NOMO-1 treated with dmso at 0.1 percent for 144 hours (cell line): Measurements from ENCODE around the gene FAM186B.

Source experiments
- DNase-seq: peaks from one replicate; lab custom pipeline; 2025; ENCODE audit not compliant: unreplicated experiment; lab: John Stamatoyannopoulos, UW

Gene FAM186B

DNA sequence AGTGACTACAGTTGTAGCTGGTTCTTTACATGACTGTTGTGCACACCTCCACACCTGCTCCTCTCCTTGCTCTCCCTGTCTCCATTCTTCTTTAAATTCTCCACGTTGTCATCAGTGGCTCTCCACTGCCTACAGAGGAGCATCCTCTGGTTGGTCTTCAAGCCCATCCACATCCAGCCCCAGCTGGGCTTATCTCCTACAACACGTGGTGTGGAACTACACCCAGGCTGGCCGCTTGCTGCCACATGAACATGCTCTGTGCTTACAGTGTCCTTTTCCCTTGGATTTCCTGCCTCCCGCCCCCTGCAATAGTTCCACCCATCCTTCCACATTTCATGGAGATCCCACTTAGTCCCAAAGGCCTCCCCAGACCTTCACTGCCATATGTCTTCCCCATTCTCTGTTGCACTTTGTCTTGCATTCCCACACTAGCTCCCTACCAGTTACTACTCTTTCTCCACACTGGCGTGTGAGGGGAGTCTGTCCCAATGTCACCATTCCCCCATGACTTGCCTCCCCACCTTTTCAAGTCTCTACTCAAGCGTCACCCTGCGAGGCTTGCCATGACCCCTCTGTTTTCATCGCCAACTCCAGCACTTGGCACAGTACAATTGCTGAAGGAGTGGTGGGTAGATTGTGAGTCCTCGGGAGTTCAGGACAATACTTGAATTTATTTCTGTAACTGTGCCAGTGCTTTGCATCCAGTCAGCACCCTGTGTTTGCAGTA, 27.7 kb downstream of the FAM186B start:
- no peak for DNase-seq

- no peak for DNase-seq
Observed at GRCh38 chr12:49568442-49569162, 36.8 kb downstream of the FAM186B start.

- DNase-seq: peak; percentile 87
Observed at GRCh38 chr12:49567611-49568441, 37.6 kb downstream of the FAM186B start, which contains the start of gene MCRS1. TSS of gene MCRS1 (minus strand) at chr12:49568142. CDS start at chr12:49566731, 1,411 bp downstream.

GRCh38 chr12:49567302-49567610, 38.2 kb downstream of the FAM186B start:
- DNase-seq: no peak

- no peak for DNase-seq
Observed at GRCh38 chr12:49566361-49566760, 39.1 kb downstream of the FAM186B start.

DNA sequence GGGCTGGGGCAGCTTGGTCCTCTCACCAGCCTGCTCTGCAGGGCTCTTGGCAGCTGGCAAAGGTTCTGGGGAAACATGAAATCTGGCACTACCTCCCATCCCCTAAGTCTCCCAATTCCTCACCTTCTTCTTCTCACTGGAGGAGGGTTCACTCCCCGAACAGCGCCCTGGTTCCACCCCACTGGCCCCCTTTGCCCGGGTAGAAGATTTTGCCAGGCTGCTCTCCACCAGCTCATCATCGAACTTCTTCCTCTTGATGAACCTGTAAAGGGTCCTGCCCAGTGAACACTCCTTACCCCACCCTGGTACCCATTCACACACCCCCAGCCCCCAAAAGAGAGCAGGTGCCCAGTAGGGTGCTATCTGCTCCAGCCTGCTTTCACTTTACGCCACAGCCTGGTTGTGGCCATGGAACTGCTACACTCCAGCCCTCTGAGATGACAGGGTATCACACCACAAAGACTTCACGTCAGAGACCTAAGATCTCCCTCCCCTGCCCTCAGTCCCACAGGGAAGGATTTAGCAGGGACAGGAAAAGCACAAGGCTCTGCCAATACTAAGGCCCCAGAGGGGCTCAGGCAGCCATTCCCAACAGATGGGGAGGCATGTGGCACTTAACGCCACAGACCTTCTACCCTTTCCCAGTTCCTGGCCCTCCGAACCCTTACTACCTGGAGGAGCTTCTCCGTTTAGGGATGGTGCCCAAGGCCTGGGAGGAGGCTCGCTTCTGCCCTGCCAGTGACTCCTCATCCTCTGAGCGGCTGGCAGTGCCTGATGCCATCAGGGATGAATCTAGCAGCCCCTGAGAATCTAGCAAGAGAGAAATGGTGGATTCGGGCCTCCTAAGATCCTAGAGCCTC, 39.8 kb downstream of the FAM186B start:
- no peak for DNase-seq

DNA sequence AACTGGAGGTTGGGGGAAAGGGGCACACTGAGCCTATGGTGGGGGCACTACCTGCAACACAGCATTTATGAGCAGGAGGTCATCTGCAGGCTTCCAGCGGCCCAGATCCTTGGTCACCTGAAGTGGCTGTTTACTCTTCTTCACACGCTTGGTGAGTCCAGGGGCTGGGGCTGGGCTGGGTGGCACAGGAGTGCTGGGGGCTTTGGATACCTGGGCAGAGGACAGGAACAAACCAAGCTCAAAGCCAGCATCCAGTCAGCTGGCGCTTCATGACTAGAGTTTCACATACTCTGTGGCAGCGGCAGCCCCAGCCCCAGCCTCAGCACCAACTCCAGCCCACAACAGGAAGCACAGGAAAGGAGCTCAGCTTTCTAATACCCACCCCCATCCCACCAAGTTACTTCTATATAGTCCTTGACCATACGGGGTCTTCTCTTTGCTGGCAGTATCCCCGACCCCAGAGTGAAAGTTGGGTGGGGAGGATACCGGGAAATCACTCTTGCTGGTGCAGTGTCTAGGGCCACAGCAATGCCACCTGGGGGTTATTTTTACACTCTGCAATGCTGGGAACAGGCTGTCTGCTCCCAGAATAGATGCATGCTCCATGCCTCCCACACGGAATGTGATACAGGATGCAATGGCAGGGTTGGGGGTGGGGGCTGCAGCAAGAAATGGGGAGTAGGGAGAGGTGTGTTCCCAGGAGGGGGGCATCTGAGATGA, 40.6 kb downstream of the FAM186B start:
- no peak for DNase-seq

- DNase-seq: no peak
Observed at GRCh38 chr12:49563951-49564685, 41.3 kb downstream of the FAM186B start.

DNA sequence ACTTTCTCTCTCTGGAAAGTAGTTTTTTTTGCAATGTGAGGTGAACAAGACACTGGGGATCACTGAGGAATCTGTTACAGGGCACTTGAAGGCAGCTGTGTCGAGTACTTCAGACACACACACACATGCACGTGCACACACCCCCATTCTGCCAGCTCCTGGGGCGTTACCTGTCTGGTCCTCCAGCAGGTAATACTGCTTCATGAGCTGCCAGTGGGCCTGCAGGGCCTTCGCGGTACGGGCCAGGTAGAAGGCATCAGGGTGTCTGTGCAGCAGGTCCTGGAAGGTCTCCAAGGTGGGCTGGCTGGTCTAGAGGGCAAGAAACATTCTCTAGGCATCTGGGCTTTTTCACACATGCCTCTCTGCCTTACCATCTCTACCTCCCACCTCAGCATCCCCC, 42.6 kb downstream of the FAM186B start:
- DNase-seq: no peak

GRCh38 chr12:49562233-49562632, 43.2 kb downstream of the FAM186B start:
- DNase-seq: no peak

- DNase-seq: no peak
Observed at GRCh38 chr12:49560695-49561094, 44.7 kb downstream of the FAM186B start.

- DNase-seq: no peak
Observed at GRCh38 chr12:49559011-49559675, 46.3 kb downstream of the FAM186B start.

DNA sequence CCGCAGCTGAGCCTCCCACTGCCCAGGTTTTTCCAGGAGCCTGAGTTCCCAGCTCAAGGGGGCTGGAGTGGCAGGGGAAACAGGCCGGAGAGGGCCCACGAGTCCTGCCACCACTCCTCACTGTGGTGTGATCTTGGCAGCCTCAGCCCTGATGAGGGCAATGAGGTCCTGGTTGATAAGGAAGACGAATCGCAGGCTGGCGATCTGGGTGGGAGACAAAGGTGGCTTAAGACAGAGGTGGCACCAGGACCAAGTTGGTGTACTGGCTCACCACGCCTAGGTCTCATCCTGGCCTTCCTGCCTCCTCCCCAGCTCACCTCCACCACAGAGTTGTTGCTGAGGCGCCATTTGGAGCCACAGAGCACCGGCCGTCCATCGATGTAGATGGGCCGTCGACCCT, 46.9 kb downstream of the FAM186B start:
- DNase-seq: no peak

- DNase-seq: no peak
Observed at GRCh38 chr12:49557917-49558215, 47.6 kb downstream of the FAM186B start.

GRCh38 chr12:49557187-49557916, 48.1 kb downstream of the FAM186B start:
- no peak for DNase-seq

DNA sequence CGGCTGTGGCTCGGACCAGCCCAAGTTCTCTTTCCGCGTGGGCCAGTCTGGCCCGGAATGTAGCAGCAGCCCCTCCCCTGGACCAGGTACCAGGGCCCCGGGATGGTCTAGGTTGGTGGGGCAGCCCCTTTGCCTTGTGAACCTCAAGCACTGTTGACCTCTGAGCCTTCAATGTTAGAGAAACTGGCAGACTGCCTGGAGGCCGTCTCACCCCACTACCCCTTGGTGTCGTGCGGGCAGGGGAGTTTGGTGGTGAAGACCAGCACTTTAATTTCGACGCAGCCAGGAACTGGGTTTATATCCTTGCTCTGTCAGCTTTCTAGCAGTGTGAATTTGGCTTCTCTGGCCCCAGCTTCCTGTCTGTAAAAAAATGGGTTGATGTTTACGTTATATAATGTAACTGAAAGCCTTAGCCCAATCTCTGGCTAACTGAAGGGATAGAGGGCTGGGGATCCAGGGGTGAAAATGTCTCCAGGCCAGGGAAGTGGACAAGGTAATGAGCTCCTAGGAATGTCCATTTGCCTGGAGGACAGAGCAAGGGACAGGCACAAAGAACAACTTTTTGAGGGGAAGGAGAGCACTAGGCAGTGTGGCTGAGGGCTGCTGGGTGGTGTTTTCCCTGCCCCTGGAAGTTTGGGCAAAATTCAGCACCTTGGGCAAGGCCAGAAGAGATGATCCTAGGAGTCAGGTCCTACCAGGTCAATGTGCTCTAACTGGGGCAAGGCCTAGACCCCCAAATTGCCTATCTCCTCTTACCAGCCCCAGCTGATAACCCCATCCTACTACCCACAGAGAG, 48.9 kb downstream of the FAM186B start:
- DNase-seq: no peak

DNA sequence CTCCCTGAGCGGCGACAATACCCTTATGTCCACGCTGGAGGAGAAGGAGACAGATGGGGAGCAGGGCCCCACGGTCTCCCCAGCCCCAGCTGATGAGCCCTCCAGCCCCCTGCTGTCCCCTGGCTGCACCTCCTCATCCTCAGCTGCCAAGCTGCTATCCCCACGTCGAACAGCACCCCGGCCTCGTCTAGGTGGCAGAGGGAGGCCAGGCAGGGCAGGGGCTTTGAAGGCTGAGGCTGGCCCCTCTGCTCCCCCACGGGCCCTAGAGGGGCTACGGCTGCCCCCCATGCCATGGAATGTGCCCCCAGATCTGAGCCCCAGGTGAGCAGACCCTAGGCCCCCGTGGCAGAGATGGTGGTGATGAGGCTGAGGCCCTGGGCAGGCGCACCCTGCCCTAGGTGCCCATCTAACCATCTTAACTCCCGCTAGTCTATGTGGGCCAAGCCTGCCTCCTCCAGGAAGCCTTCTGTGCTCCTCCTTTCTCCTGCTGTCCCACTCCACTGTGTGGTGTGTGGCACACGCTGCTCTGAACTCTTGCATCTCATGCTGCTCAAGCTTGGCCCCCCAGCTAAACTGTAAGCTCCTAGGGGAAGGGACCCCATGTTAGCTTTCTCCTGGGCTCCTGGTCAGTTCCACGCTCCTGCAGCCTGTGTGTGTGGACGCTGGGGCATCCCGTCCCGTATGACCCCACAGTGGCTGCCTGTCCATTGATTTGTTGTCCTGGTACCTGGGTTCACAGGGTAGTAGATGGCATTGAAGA, 49.6 kb downstream of the FAM186B start:
- DNase-seq: no peak
